Muscle of back (tissue), 11 donors: ENCODE measurements around the gene PLCB1. TPM values are rescaled to one million over a fixed set of nuclear protein-coding genes. Genes with fewer than 3 reads are reported as not detected.
A peak's percentile ranks its signal among the peaks of the same experiment; 100 is the strongest.

Experiments used
- DNase-seq, 3 donors: peaks; one replicate each; pipeline versions ENCODE4 v3.0.0 to v3.0.0-alpha.2; 2013
- polyA plus RNA-seq, 10 donors: library from polyadenylated mRNA; unstranded; fragments of 120-200 nt; gene quantifications; one replicate each; pipeline ENCODE4 v1.2.1, GENCODE V29; 2013; ENCODE audit not compliant: insufficient read length in 10 of 10

Gene PLCB1
- polyA plus RNA-seq, 10 donors, result 7.8 to 16.3 (median 10.9) TPM

DNA sequence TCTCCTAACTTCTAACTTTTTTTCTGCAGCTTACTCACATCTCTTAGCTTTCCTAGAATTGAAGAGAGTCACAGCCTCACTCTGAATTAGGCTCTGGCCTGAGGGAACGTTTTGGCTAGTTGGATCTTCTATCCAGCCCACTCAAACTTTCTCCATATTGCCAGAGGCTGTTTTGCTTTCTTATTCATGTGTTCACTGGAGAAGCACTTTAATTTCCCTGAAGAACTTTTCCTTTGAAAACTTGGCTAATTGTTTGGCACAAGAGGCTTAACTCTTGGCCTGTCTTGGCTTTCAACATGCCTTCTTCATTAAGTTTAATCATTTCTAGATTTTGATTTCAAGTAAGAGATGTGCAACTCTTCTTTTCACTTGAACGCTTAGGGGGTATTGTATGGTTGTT, 798.7 kb downstream of the PLCB1 start:
- no peak for DNase-seq

DNA sequence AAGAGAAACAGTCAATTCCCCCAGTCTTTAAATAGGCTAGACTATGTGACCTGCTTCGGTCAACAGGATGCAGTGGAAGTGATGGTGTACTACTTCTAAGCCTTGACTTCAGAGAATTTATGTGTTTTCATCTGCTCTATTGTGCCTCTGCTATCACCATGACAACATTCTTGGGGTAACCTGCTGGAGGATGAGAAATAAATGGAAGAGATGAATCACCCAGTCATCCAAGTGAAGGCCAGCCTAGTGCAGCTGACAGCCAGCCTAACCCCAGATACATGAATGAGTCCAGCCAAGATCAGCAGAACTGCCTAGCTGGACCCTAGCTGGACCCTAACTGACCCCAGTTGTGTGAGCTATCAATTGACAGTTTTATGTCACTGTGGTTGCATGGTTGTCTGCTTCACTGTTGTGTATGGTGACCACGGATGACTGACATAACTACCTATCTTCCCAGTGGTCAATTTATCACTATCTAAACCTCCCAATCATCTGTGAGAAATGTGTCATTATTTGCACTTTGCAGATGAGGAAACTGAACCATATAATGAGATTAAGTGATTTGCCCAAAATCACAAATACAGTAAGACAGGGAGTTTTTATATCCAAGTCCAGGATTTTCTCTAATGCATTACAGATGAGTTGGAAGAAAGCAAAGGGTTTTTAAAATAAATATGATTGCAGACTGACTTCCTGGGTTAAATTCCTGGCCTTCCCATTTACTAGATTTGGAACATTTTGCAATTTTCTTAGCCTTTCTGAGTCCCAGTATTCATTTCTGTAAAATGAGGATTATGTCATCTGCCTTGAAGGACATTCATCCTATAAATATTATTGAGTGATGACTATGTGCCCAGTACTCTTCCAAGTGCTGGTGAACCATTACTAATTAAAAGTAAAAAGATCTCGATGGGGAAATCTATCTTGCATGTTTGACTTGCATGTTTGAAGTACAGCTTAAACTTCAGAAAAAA, 800.4 kb downstream of the PLCB1 start:
- peak; percentile 66 to 90 (median 73) for DNase-seq

DNA sequence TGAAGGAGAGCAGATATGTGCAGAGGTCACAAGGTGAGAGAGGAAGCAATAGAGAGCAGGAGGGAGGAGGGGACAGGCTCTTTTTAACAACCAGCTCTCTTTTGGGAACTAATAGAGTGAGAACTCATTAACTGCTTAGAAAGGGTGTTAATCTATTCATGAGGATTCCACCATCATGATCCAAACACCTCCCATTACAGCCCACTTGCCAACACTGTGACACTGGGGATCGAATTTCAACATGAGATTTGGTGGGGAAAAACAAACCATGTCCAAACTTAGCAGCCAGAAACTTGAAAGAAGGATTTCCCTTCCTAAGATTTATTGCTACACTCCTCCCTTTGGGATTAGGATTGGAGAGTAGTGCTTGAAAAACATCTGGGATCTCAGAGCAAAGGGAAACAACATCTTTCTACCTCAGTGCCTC, 801.3 kb downstream of the PLCB1 start:
- peak; percentile 68 to 92 (median 83) for DNase-seq

DNA sequence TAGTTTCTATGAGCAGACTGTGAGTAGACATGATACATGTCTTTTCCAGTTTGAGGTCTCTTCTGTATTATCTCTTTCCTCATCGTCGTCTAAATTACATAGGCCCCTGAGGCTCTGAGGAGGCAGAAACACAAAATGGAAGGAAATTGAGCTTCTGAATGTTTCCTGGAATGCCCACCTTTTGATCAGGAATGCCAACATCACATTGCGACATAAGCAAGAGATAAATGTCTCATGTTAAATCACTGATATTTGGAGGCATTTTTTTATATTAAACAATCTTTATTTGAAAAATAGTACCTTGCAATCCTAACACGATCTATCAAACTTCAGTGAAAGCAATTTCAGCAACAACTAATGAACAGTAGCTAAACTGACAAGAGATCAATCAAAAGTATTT, 802.3 kb downstream of the PLCB1 start:
- no peak for DNase-seq

Other genes with a start within 250 kb of the PLCB1 start
- not detected for gene HAO1, start 191.8 kb upstream of the PLCB1 start, polyA plus RNA-seq
- gene TMX4, start 112.5 kb upstream of the PLCB1 start, polyA plus RNA-seq, result 10 to 100 TPM; 17.2 to 24.6 (median 21.7) TPM